Stimulated activated CD4-positive, alpha-beta T cell treated with anti-CD3 and anti-CD28 coated beads, Interleukin-4, amount 100 ng/mL, for 24 hours (primary cell): ENCODE measurements around the gene CEP104.
A peak's percentile ranks its signal among the peaks of the same experiment; 100 is the strongest.

ENCODE experiments used
- DNase-seq: peaks from one replicate; pipeline ENCODE4 v3.0.0-alpha.2; 2020

CEP104 gene

DNA sequence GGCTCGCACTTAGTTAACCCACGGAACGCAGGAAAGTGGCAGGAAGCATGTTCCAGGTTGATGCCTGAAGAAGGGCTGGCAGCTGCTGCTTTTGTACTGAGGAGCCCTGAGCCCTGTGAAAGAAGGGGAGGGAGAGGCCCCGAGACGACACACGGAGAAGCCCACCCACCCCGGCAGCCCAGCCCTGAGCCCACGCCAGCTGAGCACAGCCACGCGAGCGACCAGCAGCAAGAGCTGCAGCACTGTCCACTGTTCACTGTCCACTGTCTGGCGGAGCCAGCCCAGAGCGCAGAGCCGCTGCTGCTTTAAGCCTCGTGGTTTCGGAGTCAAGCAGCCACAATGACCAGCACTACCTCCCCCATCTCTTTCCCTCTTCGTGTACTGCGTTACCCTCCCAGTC lies 66.1 kb downstream of the CEP104 start:
- no peak for DNase-seq

DNA sequence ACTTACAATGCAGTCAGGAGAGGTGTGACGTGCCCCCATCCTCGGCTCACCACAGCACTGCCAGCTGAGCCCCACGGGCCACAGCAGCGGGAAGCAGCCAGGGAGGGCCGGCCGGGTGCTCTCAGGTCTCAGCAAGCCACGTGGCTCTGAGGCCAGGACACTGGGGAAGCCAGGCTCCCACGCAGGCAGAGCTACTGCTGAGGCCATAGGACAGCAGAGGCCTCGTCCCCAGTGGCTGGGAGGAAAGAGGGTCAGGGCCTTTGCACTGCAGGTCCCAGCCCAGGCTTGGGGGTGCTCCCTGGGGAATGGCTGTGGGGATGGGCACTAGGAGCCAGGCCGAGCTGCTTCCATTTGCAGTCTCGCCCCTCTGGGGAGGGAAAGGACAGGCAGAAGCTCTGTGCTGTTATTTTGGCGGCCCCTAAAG lies 66.5 kb downstream of the CEP104 start:
- DNase-seq = no peak

GRCh38 chr1:3789421-3790300 lies 67.3 kb downstream of the CEP104 start:
- no peak for DNase-seq

- no peak for DNase-seq
These were observed 68.1 kb downstream of the CEP104 start for GRCh38 chr1:3788756-3789420.

DNA sequence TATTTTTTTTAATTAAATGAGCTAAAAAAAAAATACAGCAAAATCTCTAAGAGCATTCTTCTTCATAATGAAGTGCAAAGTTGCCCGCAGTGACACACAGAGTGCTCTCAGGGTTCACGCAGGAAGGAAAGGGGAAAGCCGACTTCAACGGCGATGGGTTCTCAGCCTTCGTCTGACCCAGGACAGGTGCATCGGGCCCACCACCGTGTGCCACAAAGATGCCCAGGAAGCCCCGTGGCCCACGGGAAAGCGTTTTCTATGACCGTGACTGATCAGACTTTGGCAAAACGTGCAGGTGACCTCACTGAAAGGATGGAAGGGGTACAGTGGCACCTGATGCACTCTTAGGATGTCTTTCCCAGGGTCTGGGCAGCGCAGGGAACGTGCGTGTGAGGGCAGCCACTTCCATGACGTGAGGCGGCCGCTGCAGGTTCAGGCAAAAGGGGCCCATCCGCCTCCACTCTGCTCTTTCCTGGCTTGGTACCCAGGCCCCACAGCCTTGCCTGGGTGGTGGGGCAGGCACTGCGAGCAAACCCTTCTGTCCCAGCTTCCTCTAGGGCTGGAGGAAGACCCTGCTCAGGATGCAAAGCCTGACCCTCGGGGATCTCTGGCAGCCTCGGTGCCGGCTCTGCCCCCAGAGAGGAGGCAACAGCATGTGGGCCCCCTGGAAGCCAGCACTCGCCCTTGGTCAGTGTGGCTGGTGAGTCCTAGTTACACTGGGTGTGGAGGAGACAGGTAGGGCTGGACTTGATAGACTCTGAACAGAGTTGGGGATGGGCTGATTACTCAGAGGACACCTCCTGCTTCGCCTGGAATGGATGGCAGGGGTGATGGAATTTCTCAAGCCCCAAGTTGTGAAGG lies 69.0 kb downstream of the CEP104 start:
- no peak for DNase-seq

DNA sequence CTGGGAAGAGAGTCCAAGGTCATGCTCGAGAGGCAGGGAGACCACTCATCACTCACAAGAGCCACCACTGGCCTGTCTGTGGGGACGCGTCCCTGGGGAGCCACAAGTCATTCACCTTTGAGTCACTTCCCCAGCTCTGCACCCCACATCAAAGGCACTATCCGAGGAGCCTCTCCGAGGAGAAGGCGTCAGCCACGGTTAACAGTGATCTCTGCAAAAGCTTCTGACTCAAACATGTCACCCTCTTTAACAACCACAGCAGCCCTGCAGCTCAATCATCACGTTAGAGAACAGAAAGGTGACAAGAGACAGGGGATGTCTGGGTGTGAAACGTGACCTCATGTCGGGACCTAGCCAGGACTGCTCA lies 69.7 kb downstream of the CEP104 start:
- peak; percentile 66 for DNase-seq

DNA sequence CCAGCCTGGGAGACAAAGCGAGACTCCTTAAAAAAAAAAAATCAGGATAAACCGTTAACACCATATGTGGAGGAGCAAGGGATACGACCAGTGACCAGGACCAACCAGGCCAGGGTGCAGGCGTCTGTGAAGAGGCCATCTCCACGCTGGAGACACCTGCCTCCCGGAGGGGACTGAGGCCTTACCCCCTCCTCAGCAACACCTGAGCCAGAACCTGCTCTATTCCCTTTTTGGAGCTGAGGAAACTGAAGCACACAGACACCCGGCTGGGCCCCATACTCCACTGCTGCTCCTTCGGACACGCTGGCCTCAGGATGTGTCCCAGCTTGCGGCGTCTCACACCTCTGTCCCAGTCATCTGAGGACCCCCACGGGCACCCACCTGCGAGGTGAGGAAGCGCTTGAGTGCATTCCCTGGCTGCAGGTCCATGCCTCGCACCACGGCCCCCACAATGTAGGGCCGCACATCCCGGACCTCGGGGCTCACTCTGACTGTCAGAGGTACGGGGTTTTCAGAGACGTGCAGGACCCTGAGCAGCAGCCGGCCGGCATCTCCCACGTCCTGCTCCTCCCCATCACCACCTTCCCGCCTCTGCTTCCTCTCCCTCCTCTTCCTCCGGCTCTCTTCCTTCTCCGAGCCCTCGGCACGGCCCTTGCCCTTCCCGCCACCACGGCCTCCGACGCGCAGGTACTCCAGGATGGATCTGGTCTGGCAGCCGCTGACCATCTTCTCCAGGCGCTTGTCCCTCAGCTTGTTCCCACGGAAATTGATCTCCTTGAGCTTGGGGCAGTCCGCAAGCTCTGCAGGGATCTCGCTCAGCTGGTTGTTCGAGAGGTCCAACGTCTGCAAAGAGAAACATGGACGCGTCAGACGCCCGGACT lies 70.3 kb downstream of the CEP104 start:
- DNase-seq = no peak

GRCh38 chr1:3785456-3786157 lies 71.4 kb downstream of the CEP104 start:
- DNase-seq = no peak

DNA sequence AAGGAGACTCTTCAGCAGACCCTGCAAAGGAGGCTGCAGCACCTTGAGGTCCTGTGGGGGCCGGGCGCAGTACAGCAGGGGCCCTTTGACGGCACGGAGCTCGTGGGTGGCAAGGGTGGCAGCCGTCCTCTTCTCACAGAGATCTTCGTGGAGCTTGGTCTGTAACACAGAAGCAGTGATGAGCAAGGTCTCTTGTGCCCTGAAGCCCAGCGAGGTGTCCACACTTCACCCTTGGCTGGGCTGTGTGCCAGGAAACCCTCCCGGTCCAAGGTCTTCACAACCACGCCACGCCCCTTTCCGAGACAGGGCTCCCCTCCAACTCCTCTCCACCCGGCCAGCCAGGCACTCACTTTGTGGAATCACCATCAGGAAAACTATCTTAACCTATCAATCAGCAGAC lies 72.0 kb downstream of the CEP104 start:
- no peak for DNase-seq

DNA sequence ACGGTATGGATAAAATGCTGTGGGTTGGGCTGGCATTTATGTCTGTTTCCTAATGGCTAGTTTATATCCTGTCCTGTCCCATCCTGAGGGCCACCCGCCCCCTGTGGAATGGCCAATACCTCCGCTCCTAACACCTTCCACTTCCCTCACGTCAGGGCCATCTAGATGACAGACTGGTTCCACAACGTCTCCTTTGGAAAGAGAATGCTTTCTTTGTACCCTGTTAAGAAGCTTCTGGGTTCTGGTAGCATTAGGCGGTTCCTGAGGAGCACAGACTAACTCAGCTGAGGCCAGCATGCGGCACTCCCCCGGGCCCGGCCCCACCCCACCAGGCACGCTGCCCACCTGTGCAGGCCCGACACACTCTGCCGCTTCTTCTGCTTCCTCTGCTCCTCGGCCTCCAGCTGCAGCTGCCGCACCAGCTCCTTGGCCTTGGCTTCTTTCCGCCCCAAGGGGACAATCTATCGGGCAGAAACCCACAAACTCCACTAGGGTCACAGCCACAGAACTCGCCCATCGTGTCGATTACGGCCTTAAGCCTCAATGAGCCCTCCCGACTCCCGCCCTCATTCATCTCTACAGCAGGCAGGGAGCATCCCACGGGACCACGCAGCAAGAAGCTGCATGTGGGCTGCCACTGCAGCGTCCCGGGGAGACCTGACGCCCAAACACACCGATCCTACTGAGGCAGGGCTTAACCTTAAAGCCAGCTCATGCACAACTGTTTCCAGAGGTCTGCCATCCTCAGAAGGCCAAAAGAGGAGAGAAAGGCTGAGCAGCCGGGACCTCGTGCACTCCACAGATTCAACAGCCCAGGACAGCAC lies 73.1 kb downstream of the CEP104 start:
- no peak for DNase-seq

- no peak for DNase-seq
These were observed 76.1 kb downstream of the CEP104 start for GRCh38 chr1:3780901-3781300.

DNA sequence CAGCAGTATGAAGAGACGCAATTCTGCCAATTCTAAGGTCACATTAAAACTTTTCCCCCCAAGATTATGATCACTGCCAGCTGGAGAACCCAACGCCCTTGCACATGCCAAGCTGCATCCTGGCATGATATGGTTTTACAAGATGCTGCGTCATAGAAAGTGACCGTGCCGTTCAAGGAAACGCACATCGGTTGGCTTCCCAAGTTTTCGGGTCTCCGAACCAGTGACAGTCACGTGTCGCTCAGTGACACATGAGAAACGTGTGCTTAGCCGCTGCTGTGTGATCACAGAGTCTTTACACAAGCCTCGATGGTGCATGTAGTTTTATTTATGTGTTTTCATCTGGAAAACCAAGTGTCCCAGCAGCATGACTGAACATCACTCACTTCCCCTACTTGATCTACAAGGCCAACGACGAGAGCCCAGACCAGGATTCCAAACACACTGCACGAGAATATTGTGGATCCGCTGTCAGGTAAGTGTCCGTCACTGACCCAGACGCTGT lies 77.0 kb downstream of the CEP104 start:
- no peak for DNase-seq

DNA sequence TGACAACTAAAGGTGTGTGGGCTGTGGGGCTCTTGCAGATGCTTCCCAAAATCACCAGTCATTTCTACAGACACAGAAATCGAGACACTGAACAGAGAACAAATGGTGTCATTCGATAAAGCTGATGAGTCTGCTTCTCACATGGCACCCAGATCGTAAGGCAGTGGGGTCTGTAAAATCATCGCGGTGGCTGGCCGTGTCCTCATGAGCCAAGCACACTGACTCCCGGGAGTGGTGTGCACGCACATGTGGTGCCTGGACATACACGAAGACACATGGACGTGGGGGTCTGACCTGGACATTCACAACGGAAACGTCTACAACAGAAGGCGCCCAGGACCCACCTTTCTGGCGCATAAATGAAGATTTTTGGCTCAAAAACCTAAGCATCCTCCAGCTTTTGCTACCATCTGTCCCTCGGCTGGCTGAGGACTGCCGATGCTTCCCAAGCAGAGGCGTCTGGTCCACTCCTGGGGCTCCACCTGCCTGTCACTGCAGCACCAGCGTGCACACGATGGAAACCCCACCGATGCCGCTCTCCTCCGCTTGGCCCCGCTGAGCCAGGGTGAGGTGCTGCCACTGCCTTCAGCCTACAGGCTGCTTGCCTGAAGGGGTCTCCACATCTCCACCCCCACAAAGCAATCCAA lies 77.6 kb downstream of the CEP104 start:
- no peak for DNase-seq

DNA sequence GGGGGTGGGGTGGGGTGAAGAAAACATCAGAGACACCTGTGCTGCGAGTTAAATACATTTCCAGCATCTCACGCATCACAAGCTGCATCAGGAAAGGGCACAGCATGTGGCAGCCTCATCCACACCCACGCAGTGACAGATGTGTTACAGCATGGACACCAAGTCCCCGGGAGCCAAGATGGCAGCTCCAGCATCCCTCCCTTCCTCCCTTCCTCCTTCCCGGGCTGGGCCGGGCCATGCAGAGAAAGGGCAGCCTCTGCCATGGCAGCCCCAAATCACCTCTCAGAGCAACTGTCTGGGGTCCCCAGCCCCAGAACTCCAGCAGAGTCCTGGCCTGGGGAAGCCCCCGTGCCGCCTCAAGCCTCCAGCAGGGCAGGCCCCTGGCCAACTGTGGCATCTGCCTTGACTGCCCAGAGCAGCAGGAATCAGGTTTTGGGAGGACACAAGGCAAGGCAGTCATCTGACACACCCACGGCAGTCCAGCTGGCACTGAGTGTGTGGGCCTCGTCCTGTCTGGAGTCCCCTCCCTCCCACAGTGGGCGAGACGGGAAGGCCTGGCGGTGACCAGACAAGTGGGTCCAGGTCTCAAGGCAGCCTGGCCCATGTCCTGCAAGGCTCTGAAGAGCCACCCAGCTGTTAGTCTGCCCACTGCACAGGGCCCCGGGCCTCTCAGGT lies 78.3 kb downstream of the CEP104 start:
- DNase-seq = no peak

DNA sequence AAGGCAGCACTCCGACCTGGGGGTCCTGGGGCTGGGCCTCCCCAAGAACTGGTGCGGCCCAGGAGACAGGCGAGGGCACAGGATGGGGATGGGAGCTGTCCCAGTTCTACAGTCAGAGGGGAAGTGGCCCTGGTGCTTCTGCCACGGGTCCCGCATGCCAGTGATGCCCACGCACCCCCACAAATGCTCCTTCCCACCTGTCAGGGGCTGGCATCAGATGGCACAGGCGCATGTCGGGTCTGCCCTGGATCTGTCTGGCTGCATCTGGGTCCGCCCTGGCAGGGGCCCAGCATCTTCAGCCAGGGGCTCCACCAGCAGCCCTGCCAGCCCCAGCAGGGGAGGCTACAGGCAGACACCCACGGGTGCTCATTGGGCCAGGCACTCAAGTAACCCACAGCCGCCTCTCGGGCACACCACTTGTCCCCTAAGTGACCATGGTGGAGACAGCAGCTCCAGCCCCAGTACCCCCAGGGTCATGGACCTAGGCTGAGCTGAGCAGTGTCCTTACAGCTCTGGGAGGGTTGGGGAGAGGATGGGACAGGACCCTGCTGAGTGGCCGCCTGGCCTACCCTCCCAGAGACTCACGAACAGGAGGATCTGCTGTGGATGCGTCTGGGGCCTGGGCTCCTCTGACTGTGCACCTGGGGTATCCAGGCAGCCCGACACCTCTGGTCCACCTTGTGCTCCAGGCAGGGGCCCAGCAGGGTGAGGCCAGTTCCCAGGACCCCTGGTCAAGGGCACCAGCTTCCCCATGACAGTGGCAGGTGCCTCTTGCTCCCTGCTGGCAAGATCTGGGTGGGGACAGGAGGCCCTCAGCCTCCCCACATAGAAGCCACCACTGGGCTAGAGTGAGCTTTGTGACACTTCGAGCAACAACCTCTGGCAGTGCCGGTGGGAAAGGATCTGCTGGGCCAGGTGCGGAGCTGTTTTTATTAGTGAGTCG lies 79.1 kb downstream of the CEP104 start:
- no peak for DNase-seq

DNA sequence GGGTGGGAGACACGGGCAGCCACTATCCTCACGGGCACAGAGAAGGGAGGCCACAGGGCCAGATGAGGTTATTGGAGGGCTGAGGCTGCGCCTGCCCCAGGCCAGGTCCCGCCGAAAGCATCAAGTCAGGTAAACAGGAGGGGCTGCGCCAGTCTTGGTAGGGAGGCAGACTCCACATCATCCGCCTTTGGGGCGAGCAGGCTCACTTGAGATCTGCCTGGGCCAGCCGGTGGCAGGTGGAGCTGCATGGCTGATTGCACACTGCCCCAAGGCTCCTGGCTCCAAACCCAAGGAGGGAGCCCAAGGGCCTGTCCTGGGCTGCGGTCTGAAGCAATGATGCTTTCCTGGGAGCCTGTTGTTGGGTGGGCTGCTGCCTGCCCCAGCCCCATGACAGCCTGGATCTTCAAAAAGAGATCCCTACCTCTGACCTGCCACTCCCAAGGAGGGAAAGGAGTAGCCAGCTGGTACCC lies 79.9 kb downstream of the CEP104 start:
- DNase-seq = no peak

GRCh38 chr1:3776231-3776961 lies 80.6 kb downstream of the CEP104 start:
- DNase-seq = no peak
